Activated B cell treated with CpG ODN at 0.5 μM for 24 hours (primary cell): ENCODE measurements around the gene CLPSL1. TPM values are rescaled to one million over a fixed set of nuclear protein-coding genes. Genes with fewer than 3 reads are reported as not detected.

ENCODE experiments used
- ATAC-seq: fragments of 200-7000 bp; cut with Tn5 transposase; one replicate; pipeline ENCODE4 v1.10.0; 2021; ENCODE audit warnings: low read depth, mild to moderate bottlenecking, moderate library complexity
- CTCF ChIA-PET: fragments of 350-600 bp; sonication (Branson Sonifier 250); formaldehyde crosslinking; loops from one replicate; lab custom pipeline; 2021; ENCODE audit warnings: antibody characterized with exemption; lab: Charles Lee
- POLR2A ChIA-PET: fragments of 350-600 bp; sonication (Branson Sonifier 250); formaldehyde crosslinking; loops from one replicate; lab custom pipeline; 2021; ENCODE audit warnings: antibody characterized with exemption; lab: Charles Lee
- DNase-seq: peaks from one replicate; pipeline ENCODE4 v3.0.0; 2022
- H3K27ac Mint-ChIP-seq: one replicate; pipeline ENCODE4 v1.8.0; 2020; ENCODE audit warnings: mixed read lengths
- H3K27me3 Mint-ChIP-seq: one replicate; pipeline ENCODE4 v1.8.0; 2021; ENCODE audit warnings: mixed read lengths
- H3K36me3 Mint-ChIP-seq: one replicate; pipeline ENCODE4 v1.8.0; 2021; ENCODE audit warnings: low read depth, mixed read lengths
- H3K4me1 Mint-ChIP-seq: one replicate; pipeline ENCODE4 v1.8.0; 2021; ENCODE audit warnings: mixed read lengths
- H3K4me3 Mint-ChIP-seq: one replicate; pipeline ENCODE4 v1.8.0; 2020; ENCODE audit warnings: mild to moderate bottlenecking, mixed read lengths
- H3K9me3 Mint-ChIP-seq: one replicate; pipeline ENCODE4 v1.8.0; 2020; ENCODE audit warnings: mixed read lengths
- intact Hi-C: fragments of 100-400 bp; cut with micrococcal nuclease; formaldehyde crosslinking; loops from one replicate; pipeline ENCODE4 v1.15.1; 2024
- total RNA-seq: library from RNA; stranded (reverse); gene quantifications from 2 replicates; pipeline ENCODE4 v1.2.3, GENCODE V29; 2022
- TF ChIP-seq, protein P1 (sequence below): fragments of 200-600 bp; IDR thresholded peaks from one replicate; pipeline ENCODE4 v1.8.0; 2022; ENCODE audit warnings: antibody characterized with exemption, mild to moderate bottlenecking

Gene CLPSL1
- total RNA-seq, 1 donor from 2014 or later: not detected

DNA sequence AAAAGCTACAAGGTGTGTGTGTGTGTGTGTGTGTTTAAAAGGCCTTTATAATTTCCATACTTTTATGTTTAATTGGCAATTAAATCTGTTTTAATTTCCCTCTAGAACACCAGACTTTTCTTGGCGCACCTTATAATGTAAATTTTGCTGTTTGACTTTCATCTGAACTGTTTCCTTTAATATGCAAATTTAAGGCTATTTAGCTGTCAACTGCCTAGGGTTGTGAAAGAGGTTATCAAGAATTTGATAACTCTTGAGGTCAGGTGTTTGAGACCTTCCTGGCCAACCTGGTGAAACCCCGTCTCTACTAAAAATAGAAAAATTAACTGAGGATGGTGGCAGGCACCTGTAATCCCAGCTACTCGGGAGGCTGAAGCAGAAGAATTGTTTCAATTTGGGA lies 20.3 kb downstream of the CLPSL1 start:
- H3K9me3 Mint-ChIP-seq: no peaks in the 10 kb centered on the region
- no peak overlapping the region for H3K27ac Mint-ChIP-seq
- H3K4me3 Mint-ChIP-seq: no peak overlapping the region
- TF ChIP-seq, protein P1, sequence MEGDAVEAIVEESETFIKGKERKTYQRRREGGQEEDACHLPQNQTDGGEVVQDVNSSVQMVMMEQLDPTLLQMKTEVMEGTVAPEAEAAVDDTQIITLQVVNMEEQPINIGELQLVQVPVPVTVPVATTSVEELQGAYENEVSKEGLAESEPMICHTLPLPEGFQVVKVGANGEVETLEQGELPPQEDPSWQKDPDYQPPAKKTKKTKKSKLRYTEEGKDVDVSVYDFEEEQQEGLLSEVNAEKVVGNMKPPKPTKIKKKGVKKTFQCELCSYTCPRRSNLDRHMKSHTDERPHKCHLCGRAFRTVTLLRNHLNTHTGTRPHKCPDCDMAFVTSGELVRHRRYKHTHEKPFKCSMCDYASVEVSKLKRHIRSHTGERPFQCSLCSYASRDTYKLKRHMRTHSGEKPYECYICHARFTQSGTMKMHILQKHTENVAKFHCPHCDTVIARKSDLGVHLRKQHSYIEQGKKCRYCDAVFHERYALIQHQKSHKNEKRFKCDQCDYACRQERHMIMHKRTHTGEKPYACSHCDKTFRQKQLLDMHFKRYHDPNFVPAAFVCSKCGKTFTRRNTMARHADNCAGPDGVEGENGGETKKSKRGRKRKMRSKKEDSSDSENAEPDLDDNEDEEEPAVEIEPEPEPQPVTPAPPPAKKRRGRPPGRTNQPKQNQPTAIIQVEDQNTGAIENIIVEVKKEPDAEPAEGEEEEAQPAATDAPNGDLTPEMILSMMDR: no peak
- no peak for DNase-seq
- POLR2A ChIA-PET: no interaction called here
- ATAC-seq: no peak
- peaks cover 11% of the 10 kb centered on the region for H3K27me3 Mint-ChIP-seq
- intact Hi-C loops: no loop called here
- CTCF ChIA-PET: no interaction called here
- peaks cover 2% of the 10 kb centered on the region for H3K4me1 Mint-ChIP-seq
- H3K36me3 Mint-ChIP-seq: no peaks in the 10 kb centered on the region

DNA sequence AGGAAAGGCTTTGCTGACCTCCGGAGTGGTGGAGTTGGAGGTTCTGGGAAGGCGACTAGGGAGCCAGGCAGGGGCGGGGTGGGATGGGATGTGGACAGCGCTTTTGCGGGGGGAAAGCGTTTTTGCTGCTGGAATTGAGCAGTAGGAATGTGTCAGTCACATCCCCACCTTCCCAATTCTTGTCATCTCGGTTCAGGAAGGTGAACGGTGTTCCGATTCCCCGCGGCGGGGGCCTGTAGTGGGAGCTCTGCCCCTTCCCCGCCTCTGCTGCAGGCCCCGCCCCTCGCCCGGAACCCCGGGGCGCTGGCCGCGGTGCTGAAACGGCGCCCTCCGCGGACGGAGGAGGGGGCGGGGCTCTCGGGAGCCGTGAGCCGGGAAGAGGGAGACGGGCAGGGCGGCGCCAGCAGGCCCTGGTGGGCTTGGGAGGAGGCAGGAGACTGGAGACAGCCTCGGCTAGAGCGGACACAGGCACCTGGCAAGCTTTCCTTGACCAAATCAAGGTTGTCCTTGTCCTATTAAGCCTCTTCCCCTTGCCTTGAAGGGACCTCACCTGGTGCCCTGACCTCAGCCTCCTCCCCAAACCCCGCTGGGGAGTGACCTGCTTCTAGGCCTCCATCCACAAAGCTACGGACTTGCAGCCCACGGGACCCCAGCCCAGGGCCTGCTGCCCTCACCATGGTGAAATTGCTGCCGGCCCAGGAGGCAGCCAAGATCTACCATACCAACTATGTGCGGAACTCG lies 24.3 kb downstream of the CLPSL1 start, which contains the start of gene LHFPL5:
TSS of gene LHFPL5 (plus strand) at position 357 of the 741 bp plus-strand sequence. CDS start at position 676, 319 bp downstream.
- Mint-ChIP-seq H3K27me3 (peaks cover 27% of the 10 kb centered on the region), H3K4me3 (peak within 1 kb of the TSS; percentile 13), H3K36me3 (no peaks in the 10 kb centered on the region), H3K27ac (no peak within 1 kb of the TSS), H3K4me1 (peaks cover 2% of the 10 kb centered on the region), H3K9me3 (no peaks in the 10 kb centered on the region)
- TF ChIP-seq, protein P1: no peak
- intact Hi-C loops: no loop called here
- DNase-seq: peak; percentile 45
- peak; percentile 68 for ATAC-seq
- CTCF ChIA-PET: no interaction called here
- POLR2A ChIA-PET: no interaction called here

DNA sequence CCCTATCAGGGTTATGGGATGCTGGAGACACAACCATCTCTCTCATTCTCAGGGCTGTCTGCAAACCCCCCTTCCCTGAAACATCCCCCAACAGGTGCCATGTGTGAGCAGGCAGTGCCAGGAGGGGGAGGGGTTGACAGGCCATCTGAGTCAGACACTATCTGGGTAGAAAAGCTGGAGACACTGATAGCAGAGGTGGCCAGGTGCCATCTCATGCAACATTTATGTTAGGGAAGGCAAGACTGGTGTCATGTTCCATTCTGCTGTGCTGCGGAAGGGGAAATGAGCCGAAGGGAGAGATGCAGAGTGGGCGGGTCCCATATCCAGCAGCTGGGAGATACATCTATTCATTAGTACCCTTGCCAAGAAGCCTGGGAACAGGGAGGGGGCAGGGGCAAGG lies 27.9 kb downstream of the CLPSL1 start:
- no peaks in the 10 kb centered on the region for H3K9me3 Mint-ChIP-seq
- no peak overlapping the region for H3K27ac Mint-ChIP-seq
- peaks cover 32% of the 10 kb centered on the region for H3K27me3 Mint-ChIP-seq
- intact Hi-C loops: no loop called here
- H3K4me3 Mint-ChIP-seq: no peak overlapping the region
- H3K36me3 Mint-ChIP-seq: no peaks in the 10 kb centered on the region
- ChIA-PET CTCF (no interaction called here), POLR2A (no interaction called here)
- TF ChIP-seq, protein P1: no peak
- no peak for DNase-seq
- ATAC-seq: no peak
- H3K4me1 Mint-ChIP-seq: peaks cover 2% of the 10 kb centered on the region

DNA sequence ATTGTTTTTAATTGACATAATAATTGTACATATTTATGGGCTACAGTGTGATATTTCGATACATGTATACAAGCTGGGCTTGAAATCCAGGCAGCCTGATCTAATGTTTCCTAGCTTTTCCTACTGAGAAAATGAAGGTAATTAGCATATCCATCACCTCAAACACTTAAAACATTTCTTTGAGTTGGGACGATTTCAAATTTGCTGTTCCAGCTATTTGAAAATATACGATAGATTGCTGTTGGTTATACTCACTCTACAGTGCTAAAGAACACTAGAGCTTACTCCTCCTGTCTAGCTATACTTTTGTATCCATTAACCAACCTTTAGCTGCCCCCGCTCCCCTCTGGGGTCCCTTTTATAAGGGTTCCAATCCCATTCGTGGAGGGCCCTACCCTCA lies 29.0 kb downstream of the CLPSL1 start:
- TF ChIP-seq, protein P1: no peak
- ChIA-PET CTCF (no interaction called here), POLR2A (no interaction called here)
- intact Hi-C loops: no loop called here
- H3K27ac Mint-ChIP-seq: no peak overlapping the region
- DNase-seq: no peak
- H3K4me3 Mint-ChIP-seq: no peak overlapping the region
- H3K27me3 Mint-ChIP-seq: peaks cover 31% of the 10 kb centered on the region
- peaks cover under 1% of the 10 kb centered on the region for H3K4me1 Mint-ChIP-seq
- H3K36me3 Mint-ChIP-seq: no peaks in the 10 kb centered on the region
- no peaks in the 10 kb centered on the region for H3K9me3 Mint-ChIP-seq
- no peak for ATAC-seq

DNA sequence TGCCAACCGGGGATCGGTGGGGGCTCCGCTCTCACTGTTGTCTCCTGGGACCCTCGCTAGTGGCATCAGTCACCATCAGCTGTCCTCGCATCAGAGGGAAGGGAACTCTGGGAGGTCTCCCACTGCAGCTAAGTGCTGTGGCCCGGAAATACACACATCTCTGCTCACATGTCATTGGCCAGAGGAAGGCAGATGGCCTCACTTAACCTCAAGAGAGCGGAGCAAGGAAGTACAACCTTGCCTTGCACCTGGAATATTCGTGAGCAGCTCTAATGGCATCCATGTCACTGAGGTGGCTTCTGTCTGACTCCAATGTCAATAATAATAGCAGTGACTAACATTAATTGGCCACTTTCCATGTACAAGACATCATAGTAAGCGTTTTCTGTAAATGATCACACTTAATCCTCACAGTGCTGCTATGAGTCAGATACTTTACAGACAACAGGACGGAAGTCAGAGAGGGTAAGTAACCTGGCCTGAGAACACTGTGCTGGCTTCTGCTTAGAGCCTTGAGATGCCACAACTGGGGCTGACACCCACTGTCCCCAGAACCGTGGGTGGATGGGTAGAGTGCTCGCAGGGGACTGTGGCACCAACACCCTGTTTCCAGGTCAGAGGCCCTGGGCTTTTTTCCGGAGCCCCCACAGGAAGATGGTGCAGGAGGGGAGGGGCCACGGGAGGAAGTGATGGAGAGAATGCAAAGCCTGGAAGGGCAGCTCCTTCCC lies 30.3 kb downstream of the CLPSL1 start:
- H3K36me3 Mint-ChIP-seq: no peaks in the 10 kb centered on the region
- CTCF ChIA-PET: no interaction called here
- no peaks in the 10 kb centered on the region for H3K9me3 Mint-ChIP-seq
- no peak for ATAC-seq
- DNase-seq: no peak
- TF ChIP-seq, protein P1: no peak
- no peak overlapping the region for H3K27ac Mint-ChIP-seq
- no peak overlapping the region for H3K4me3 Mint-ChIP-seq
- intact Hi-C loops: no loop called here
- peaks cover 24% of the 10 kb centered on the region for H3K27me3 Mint-ChIP-seq
- H3K4me1 Mint-ChIP-seq: no peaks in the 10 kb centered on the region
- POLR2A ChIA-PET: no interaction called here
